ENCODE measurements around the gene CPLX1. TPM values are rescaled to one million over a fixed set of nuclear protein-coding genes. Genes with fewer than 3 reads are reported as not detected.

The CPLX1 gene
- total RNA-seq, 2 experiments from 2014 or later = 0.16 TPM; not detected in 1

DNA sequence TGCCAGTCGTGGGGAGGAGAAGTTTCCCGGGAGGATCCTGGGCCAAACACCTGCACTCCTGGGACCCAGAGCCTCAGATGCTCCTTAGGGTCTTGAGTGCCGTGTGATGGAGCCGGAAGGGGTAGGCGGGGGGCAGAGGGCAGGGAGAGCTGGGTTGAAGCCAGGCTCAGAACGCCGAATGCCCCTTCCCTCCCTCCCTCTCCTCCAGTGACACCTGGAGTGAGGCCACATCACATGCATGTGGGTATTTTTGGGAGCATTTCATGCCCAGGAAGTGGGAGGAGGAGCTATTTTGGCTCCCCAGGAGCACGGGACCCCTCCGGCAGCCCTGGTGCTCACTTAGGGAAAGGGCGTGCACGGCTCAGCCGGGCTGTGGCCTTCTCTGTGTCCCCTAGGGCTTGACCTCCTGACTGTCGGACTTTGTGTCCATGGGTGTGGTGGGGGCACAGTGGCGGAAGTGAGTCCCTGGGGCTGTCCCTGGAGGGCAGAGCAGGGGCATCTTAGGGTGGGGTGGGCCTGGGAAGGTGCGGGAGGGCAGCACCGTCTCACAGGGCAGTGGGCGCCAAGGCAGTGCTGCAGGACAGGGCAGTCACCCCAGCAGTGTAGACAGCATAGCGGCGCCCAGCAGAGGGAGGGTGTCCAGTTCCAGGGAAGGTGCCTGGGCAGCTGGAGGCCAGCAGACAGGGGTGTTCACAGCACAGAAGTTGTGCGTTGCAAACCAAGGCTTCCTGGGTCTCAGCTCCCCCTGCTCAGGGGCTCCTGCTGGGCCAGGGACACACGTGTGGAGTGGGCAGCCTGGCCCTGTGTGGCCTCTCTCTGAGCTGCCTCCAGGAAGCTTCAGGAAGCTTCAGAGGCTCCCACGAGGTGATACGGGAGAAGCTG is 4.9 kb upstream of the CPLX1 start:
- Mint-ChIP-seq H3K36me3 (no peaks in the 10 kb centered on the region), H3K9me3 (peaks cover 2% of the 10 kb centered on the region), H3K4me1 (peaks cover 4% of the 10 kb centered on the region), H3K4me3 (no peak overlapping the region), H3K27ac (no peak overlapping the region), H3K27me3 (peaks cover 25% of the 10 kb centered on the region)
- DNase-seq = no peak

DNA sequence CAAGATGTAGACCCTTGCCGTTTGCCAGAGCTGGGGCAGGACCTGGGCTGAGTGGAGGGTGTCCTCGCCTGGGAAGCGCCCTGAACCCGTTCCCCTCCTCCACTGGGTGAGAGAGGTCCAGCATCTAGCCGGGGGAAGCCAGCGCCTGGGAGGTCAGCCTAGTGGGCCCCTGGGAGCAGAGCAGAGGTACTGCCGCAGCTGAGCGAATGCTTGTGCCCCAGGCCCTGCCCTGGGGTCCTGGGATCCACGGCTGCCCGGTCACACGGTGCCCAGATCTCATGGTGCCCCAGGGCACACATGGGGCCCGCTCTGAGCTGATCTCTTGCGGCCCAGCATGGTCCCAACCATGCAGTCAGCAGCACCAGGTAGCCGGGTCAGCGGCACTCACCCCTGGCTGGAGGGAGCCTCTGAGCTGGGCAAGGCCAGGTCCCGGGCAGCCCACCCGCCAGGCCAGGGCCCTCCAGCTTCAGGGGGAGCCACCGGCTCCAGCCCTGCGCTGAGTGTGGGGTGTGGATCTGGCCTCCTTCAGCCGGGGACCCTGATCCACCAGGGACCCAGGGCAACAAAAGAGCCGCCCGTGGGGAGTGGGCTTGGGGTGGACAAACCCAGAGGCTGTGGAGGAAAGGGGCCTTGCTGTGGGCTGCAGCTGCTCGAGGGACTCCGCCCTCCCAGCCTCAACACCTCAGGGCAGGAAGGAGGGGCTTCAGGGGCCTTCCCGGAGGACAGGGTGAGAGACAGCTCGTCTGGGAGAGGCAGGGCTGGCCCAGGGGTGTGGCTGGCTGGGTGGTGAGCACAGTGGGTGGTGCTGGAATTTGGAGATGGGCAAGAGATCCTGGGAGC is 4.1 kb upstream of the CPLX1 start:
- Mint-ChIP-seq H3K4me1 (peaks cover 4% of the 10 kb centered on the region), H3K4me3 (no peak overlapping the region), H3K36me3 (no peaks in the 10 kb centered on the region), H3K9me3 (peaks cover 2% of the 10 kb centered on the region), H3K27ac (no peak overlapping the region), H3K27me3 (peaks cover 33% of the 10 kb centered on the region)
- no peak for DNase-seq

GRCh38 chr4:829291-829690 is 3.4 kb upstream of the CPLX1 start:
- Mint-ChIP-seq H3K27me3 (peaks cover 40% of the 10 kb centered on the region), H3K9me3 (peaks cover 2% of the 10 kb centered on the region), H3K4me1 (peaks cover 4% of the 10 kb centered on the region), H3K36me3 (no peaks in the 10 kb centered on the region), H3K27ac (no peak overlapping the region), H3K4me3 (no peak overlapping the region)
- no peak for DNase-seq

- peaks cover 45% of the 10 kb centered on the region for H3K27me3 Mint-ChIP-seq
- H3K27ac Mint-ChIP-seq = no peak overlapping the region
- H3K9me3 Mint-ChIP-seq = peaks cover 2% of the 10 kb centered on the region
- H3K4me1 Mint-ChIP-seq = peaks cover 4% of the 10 kb centered on the region
- H3K4me3 Mint-ChIP-seq = no peak overlapping the region
- DNase-seq = no peak
- H3K36me3 Mint-ChIP-seq = no peaks in the 10 kb centered on the region
Measured at GRCh38 chr4:828641-829271, 2.8 kb upstream of the CPLX1 start.

- H3K4me3 Mint-ChIP-seq = peak overlapping the region; percentile 1
- no peak for DNase-seq
Measured at GRCh38 chr4:827209-828081, 1.5 kb upstream of the CPLX1 start.

GRCh38 chr4:826508-827208 is 729 bp upstream of the CPLX1 start:
- Mint-ChIP-seq H3K9me3 (peaks cover 2% of the 10 kb centered on the region), H3K4me1 (no peaks in the 10 kb centered on the region), H3K4me3 (no peak overlapping the region), H3K27ac (no peak overlapping the region), H3K36me3 (no peaks in the 10 kb centered on the region), H3K27me3 (peaks cover 60% of the 10 kb centered on the region)
- DNase-seq = no peak

More at GRCh38 chr4:827209-828081, 1.5 kb upstream of the CPLX1 start:
- no peak overlapping the region for H3K27ac Mint-ChIP-seq
- H3K36me3 Mint-ChIP-seq = no peaks in the 10 kb centered on the region
- H3K27me3 Mint-ChIP-seq = peaks cover 52% of the 10 kb centered on the region
- peaks cover 2% of the 10 kb centered on the region for H3K9me3 Mint-ChIP-seq
- H3K4me1 Mint-ChIP-seq = no peaks in the 10 kb centered on the region

GRCh38 chr4:825063-825970 is 612 bp downstream of the CPLX1 start:
- no peak overlapping the region for H3K27ac Mint-ChIP-seq
- no peaks in the 10 kb centered on the region for H3K36me3 Mint-ChIP-seq
- peak; percentile 38 for DNase-seq
- H3K27me3 Mint-ChIP-seq = peaks cover 66% of the 10 kb centered on the region
- no peak overlapping the region for H3K4me3 Mint-ChIP-seq
- no peaks in the 10 kb centered on the region for H3K4me1 Mint-ChIP-seq
- H3K9me3 Mint-ChIP-seq = no peaks in the 10 kb centered on the region

DNA sequence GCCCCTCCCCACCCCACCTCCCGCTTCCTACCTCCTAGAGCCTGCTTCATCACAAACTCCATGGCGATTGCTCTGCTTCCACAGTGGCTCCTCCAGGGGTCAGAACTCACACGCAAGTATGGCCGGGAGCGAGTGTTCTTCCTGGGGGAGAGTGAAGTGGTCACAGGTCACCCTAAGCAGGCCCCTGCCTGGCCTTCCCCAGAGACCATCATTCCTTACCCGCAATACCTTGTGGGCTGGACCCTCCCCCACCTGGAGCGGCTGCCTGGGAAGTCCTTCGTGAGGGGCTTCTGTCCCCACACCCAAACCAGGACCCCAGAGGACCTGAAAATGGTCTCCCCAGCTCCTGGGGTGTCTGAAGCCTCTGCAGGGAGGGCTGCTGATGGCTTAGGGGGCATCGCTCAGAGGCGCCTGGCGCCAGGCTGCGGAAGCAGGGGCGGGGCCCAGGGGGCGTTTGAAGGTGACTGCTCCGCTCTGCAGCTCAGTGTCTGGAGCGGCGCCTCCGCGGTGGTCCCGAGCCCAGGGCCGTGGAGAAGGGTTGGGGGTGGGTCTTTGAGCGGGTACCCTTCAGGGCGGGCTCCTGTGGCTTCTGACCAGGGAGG is 1.4 kb downstream of the CPLX1 start:
- no peak overlapping the region for H3K27ac Mint-ChIP-seq
- no peaks in the 10 kb centered on the region for H3K36me3 Mint-ChIP-seq
- H3K4me3 Mint-ChIP-seq = no peak overlapping the region
- no peaks in the 10 kb centered on the region for H3K9me3 Mint-ChIP-seq
- no peak for DNase-seq
- H3K4me1 Mint-ChIP-seq = no peaks in the 10 kb centered on the region
- peaks cover 72% of the 10 kb centered on the region for H3K27me3 Mint-ChIP-seq

GRCh38 chr4:823761-824460 is 2.0 kb downstream of the CPLX1 start:
- H3K4me3 Mint-ChIP-seq = no peak overlapping the region
- peaks cover 74% of the 10 kb centered on the region for H3K27me3 Mint-ChIP-seq
- H3K4me1 Mint-ChIP-seq = no peaks in the 10 kb centered on the region
- H3K9me3 Mint-ChIP-seq = no peaks in the 10 kb centered on the region
- DNase-seq = no peak
- no peak overlapping the region for H3K27ac Mint-ChIP-seq
- H3K36me3 Mint-ChIP-seq = no peaks in the 10 kb centered on the region

DNA sequence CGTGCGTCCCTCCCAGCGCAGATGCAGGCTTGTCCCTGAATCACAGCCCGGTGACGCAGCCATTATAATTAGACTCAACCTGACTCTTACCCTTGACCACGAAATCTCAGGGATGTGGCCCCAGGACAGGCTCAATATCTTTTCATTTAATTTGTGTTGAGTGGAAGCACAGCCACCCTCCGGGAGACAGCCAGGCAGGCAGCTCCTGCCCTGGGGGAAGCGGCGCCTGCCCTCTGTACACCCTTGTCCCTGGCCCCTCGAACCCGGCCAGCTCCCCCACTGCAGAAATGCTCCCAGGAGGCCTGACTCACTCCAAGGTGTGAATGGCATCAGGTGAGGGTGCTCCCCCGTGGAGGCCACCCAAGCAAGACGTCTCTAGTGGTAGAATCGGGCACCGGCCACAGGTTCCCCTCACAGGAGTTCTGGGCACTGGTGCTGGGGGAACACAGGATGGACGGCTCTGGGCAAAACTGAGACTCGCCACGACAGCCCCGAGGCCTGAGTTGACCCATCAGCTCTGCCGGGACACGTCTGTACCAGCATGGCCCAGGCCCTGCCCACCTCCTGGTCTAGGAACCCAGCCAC is 2.7 kb downstream of the CPLX1 start:
- H3K27ac Mint-ChIP-seq = no peak overlapping the region
- no peaks in the 10 kb centered on the region for H3K36me3 Mint-ChIP-seq
- H3K4me3 Mint-ChIP-seq = no peak overlapping the region
- no peaks in the 10 kb centered on the region for H3K9me3 Mint-ChIP-seq
- peaks cover 68% of the 10 kb centered on the region for H3K27me3 Mint-ChIP-seq
- DNase-seq = no peak
- H3K4me1 Mint-ChIP-seq = no peaks in the 10 kb centered on the region

DNA sequence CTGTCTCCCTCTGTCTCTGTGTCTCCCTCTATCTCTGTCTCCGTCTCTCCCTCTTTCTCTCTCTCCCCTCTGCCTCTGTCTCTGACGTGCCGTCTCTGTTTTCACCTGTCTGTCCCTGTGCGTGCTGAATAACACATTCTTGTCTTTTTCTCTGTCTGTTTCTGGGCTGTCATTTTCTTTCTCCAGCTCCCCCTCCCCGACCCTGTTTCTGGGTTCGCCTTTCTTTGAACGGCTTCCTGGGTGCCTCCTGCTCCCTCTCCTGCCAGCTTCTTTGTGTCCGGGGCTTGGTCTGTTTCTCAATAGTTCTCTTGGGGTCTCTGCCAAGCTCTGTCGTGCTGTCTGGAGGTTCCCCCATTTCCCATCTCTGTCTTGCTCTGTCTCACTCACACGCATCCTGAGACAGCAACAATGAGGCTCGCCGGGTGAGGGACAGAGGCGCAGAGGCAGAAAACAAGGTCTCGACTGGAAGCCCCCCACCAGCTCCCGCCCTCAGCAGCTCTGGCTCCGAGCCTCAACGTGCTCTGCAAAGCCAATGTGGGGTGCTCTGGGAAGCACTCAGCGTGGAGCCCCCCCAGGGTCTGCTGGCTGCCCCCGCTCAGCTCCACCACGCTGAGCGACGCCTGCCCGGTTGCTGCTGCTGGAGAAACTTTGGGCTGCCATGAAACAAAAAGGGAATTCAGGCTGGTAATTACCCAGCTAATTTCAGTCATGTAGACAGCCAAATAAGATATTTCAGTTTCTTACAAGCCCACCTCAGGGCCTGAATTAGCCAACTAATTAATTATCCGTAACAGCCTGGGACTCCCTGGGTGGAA is 3.4 kb downstream of the CPLX1 start:
- Mint-ChIP-seq H3K27ac (no peak overlapping the region), H3K9me3 (no peaks in the 10 kb centered on the region), H3K36me3 (no peaks in the 10 kb centered on the region), H3K27me3 (peaks cover 61% of the 10 kb centered on the region), H3K4me1 (no peaks in the 10 kb centered on the region), H3K4me3 (no peak overlapping the region)
- DNase-seq = no peak

All from activated naive CD8-positive, alpha-beta T cell treated with anti-CD3 and anti-CD28 coated beads for 36 hours (primary cell).